Stimulated activated memory B cell treated with anti-CD40 and anti-IgM and Interleukin-4, amounts not matched to agents 10 μg/mL and 1 μg/mL and 100 μg/mL, for 72 hours (primary cell): ENCODE results near the gene MRPL14.

Experiments used
- ATAC-seq: fragments of 150-1000 bp; cut with Tn5 transposase; 2 replicates; pipeline ENCODE4 v1.10.0; 2021
- H3K27ac Mint-ChIP-seq: one replicate; pipeline ENCODE4 v1.8.0; 2022; ENCODE audit warnings: mild to moderate bottlenecking, mixed read lengths
- H3K27me3 Mint-ChIP-seq: one replicate; pipeline ENCODE4 v1.8.0; 2022; ENCODE audit warnings: mixed read lengths
- H3K36me3 Mint-ChIP-seq: one replicate; pipeline ENCODE4 v1.8.0; 2022; ENCODE audit warnings: mixed read lengths
- H3K4me1 Mint-ChIP-seq: one replicate; pipeline ENCODE4 v1.8.0; 2022; ENCODE audit warnings: mixed read lengths
- H3K4me3 Mint-ChIP-seq: one replicate; pipeline ENCODE4 v1.8.0; 2022; ENCODE audit warnings: mild to moderate bottlenecking, moderate library complexity, mixed read lengths
- H3K9me3 Mint-ChIP-seq: one replicate; pipeline ENCODE4 v1.8.0; 2022; ENCODE audit warnings: mixed read lengths

The MRPL14 gene

DNA sequence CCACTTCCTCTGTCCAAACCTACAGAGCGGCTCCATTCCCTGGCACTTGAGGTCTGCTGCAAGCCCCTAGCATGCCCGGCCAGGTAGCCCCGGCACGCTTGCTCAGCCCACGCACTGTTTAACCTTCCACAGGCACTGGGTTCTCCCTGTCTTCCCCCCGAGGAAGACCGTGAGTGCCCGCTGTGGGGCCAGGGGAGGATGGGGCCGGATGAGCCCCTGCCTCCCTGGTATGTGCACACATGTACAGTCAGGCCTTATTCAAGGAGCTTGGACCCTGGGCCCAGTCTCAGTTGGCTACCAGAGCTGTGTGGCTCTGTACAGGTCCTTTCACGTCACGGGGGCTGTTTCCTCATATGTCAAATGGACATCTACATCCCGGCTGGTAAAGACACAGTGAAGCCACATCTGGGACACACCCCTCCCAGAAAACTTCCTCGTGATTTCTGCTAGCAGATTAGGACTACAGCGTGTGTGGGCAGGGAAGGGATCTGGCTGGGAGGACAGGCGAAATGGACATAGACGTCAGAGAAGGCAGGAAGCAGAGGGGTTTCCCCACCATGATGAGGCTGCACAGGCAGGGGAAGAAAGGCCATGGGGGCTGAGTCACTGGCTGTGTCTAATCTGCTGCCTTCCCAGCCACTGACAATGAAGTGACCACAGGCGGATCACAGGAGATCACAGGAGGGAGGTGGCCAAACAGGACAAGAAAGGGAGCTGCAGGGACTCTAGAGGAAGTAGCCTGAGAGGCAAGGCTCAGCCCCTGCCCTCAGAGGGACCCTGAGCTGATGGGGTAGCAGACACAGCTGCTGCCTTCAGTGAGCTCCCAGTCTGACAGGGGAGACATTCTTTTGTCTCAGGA, 62.9 kb downstream of the MRPL14 start:
- Mint-ChIP-seq H3K27me3 (peaks cover 48% of the 10 kb centered on the region), H3K36me3 (peaks cover 10% of the 10 kb centered on the region), H3K4me3 (no peak overlapping the region), H3K9me3 (peaks cover 5% of the 10 kb centered on the region), H3K27ac (peak overlapping the region; percentile 5), H3K4me1 (peaks cover 15% of the 10 kb centered on the region)
- peak; percentile 57 for ATAC-seq

DNA sequence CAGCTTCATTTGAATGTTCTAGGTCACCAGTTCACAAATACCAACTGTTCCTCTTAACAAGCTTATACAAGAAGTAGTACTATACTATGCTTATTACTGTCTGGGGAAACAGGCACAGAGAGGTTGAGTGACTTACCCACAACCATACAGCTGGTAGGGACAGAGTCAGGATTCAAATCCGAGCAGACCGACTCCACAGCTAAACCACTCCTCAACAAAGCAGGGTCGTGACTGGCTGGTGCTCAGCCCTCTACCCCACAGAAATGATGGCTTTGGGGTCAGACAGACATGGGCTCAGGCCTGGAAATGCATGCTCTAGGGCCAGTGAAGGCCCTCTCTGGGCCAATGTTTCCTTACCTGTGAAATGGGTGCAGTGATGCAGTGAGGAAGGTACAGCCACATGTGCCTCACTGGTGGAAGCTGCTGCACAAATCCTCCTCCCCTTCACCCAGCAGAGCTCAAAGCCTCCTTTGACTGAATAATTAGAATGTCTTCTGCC, 63.6 kb downstream of the MRPL14 start:
- H3K36me3 Mint-ChIP-seq, result peaks cover 15% of the 10 kb centered on the region
- peaks cover 5% of the 10 kb centered on the region for H3K9me3 Mint-ChIP-seq
- peaks cover 20% of the 10 kb centered on the region for H3K4me1 Mint-ChIP-seq
- no peak overlapping the region for H3K4me3 Mint-ChIP-seq
- H3K27me3 Mint-ChIP-seq, result peaks cover 48% of the 10 kb centered on the region
- peak; percentile 48 for ATAC-seq
- H3K27ac Mint-ChIP-seq, result peak overlapping the region; percentile 5
